ENCODE measurements around the gene FBXO3. TPM values are rescaled to one million over a fixed set of nuclear protein-coding genes. Genes with fewer than 3 reads are reported as not detected.
"Not testable (repeated sequence)": the region's sequence is repeated elsewhere in the genome, so short reads cannot be mapped to it uniquely, and the experiment has no call there.

FBXO3 gene, protein sequence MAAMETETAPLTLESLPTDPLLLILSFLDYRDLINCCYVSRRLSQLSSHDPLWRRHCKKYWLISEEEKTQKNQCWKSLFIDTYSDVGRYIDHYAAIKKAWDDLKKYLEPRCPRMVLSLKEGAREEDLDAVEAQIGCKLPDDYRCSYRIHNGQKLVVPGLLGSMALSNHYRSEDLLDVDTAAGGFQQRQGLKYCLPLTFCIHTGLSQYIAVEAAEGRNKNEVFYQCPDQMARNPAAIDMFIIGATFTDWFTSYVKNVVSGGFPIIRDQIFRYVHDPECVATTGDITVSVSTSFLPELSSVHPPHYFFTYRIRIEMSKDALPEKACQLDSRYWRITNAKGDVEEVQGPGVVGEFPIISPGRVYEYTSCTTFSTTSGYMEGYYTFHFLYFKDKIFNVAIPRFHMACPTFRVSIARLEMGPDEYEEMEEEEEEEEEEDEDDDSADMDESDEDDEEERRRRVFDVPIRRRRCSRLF
- 27.4 and 29.6 TPM in 2 replicates for total RNA-seq (2022)
- Bru-seq, nascent RNA: percentile 78 among the genes with signal in this experiment
- percentile 78 among the genes with signal in this experiment for BruChase-seq, experiment 1, labeled RNA remaining after a 2-hour chase
- BruChase-seq, experiment 2, labeled RNA remaining after a 6-hour chase: percentile 85 among the genes with signal in this experiment
- long read RNA-seq, transcript FBXO3-202 (10 exons, 1,672 nt): minor isoform, 13 of 100 reads
- long read RNA-seq, transcript FBXO3-201 (11 exons, 2,397 nt): major isoform, 68 of 100 reads
- long read RNA-seq, partial matches to known transcripts: 4 of 100 reads
- long read RNA-seq, other reads (novel, unspliced or antisense): 15 of 100 reads

DNA sequence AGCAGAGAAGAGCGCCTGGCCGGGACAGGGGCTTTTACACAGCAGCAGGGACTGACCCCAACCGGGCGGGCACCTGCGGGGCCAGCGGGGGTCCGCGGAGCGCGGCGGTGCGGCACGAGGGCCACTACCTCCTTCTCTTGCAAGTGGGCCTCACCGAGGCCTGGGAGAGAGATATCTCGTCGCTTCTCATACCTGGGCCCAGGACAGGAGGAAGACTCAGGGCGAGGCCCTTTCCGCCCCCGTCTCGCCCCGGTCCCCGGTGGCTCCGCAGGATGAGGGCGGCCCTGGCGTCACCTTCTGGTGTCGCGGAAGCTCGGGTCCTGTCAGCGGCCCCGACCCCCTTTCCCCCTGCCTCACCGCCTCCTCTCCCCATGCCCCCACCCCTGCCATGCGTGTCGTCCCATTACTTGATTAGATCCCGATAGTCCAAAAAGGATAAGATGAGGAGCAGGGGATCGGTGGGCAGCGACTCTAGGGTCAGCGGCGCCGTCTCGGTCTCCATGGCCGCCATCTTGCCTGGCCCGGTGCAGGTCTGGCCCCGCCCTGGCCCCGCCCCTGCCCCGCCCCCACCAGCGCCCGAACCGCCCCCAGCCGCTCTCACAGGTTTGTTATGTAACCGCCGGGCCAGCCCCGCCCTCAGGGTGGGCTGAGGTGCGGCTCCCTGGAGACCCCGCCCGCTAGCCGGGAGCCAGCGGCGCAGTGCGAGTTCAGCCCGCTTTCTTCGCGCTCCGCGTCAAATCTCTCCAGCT, at the start of gene FBXO3:
FBXO3 (minus strand) TSS at position 534 of the 749 bp plus-strand sequence; CDS start at position 511, 23 bp downstream.
- Mint-ChIP-seq H3K4me1 (ENCODE audit: low read depth, unreplicated experiment) (peaks cover 24% of the 10 kb centered on the region), H3K36me3 (ENCODE audit: insufficient read depth, unreplicated experiment) (no peaks in the 10 kb centered on the region), H3K27ac (ENCODE audit: unreplicated experiment) (peak within 1 kb of the TSS; percentile 82), H3K4me3 (ENCODE audit: unreplicated experiment) (peak within 1 kb of the TSS; percentile 85), H3K27me3 (ENCODE audit: insufficient read depth, unreplicated experiment) (peaks cover 10% of the 10 kb centered on the region), H3K9me3 (ENCODE audit: unreplicated experiment) (no peaks in the 10 kb centered on the region)
- intact Hi-C loops (cut with micrococcal nuclease; ENCODE audit: unreplicated experiment): loop anchor here (2.0 kb wide), 1 partner anchor 55 kb away; no protein-coding TSS in a partner anchor
- ChIA-PET POLR2A (no interaction called here), CTCF (no interaction called here)
- DNase-seq: peak; percentile 89 to 92
- Histone ChIP-seq H3K36me3 (ENCODE audit: control insufficient read depth, insufficient read depth, low read length) (no peaks in the 10 kb centered on the region), H3K9me3 (no peaks in the 10 kb centered on the region), H3K4me3 (ENCODE audit: low read depth, low read length) (peak within 1 kb of the TSS; percentile 66), H3K27me3 (replicated peaks; ENCODE audit: control insufficient read depth, insufficient read depth, low read length) (no peaks in the 10 kb centered on the region), H3K4me1 (peaks cover 11% of the 10 kb centered on the region)
- BruUV-seq (replicated peaks): no TSS peak
- TF ChIP-seq, protein P1, sequence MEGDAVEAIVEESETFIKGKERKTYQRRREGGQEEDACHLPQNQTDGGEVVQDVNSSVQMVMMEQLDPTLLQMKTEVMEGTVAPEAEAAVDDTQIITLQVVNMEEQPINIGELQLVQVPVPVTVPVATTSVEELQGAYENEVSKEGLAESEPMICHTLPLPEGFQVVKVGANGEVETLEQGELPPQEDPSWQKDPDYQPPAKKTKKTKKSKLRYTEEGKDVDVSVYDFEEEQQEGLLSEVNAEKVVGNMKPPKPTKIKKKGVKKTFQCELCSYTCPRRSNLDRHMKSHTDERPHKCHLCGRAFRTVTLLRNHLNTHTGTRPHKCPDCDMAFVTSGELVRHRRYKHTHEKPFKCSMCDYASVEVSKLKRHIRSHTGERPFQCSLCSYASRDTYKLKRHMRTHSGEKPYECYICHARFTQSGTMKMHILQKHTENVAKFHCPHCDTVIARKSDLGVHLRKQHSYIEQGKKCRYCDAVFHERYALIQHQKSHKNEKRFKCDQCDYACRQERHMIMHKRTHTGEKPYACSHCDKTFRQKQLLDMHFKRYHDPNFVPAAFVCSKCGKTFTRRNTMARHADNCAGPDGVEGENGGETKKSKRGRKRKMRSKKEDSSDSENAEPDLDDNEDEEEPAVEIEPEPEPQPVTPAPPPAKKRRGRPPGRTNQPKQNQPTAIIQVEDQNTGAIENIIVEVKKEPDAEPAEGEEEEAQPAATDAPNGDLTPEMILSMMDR (IDR thresholded peaks at IDR 0.05; ENCODE audit: insufficient read depth in 1 of 2, low read depth in 1 of 2, low read length in 1 of 2, severe bottlenecking in 1 of 2, unreplicated experiment in 1 of 2): no peak

DNA sequence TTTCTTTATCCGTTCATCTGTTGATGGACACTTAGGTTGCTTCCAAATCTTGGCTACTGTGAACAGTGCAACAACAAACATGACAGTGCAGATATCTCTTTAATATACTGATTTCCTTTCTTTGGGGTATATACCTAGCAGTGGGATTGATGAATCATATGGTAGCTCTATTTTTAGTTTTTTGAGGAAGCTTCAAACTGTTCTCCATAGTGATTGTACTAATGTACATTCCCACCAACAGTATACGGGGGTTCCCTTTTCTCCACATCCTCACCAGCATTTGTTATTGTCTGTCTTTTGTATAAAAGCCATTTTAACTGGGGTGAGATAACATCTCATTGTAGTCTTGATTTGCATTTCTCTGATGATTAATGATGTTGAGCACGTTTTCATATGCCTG, 48.7 kb upstream of the FBXO3 start:
- POLR2A ChIA-PET; H3K9me3 Mint-ChIP-seq (ENCODE audit: unreplicated experiment); BruUV-seq (replicated peaks); H3K4me1 Mint-ChIP-seq (ENCODE audit: low read depth, unreplicated experiment); H3K36me3 ChIP-seq (ENCODE audit: control insufficient read depth, insufficient read depth, low read length); CTCF ChIA-PET; H3K27me3 ChIP-seq (replicated peaks; ENCODE audit: control insufficient read depth, insufficient read depth, low read length); H3K4me1 ChIP-seq; H3K27ac Mint-ChIP-seq (ENCODE audit: unreplicated experiment); H3K4me3 ChIP-seq (ENCODE audit: low read depth, low read length); H3K4me3 Mint-ChIP-seq (ENCODE audit: unreplicated experiment); H3K9me3 ChIP-seq; intact Hi-C loops (cut with micrococcal nuclease; ENCODE audit: unreplicated experiment); H3K36me3 Mint-ChIP-seq (ENCODE audit: insufficient read depth, unreplicated experiment); DNase-seq: not testable (repeated sequence)
- peaks cover 18% of the 10 kb centered on the region for H3K27me3 Mint-ChIP-seq (ENCODE audit: insufficient read depth, unreplicated experiment)

DNA sequence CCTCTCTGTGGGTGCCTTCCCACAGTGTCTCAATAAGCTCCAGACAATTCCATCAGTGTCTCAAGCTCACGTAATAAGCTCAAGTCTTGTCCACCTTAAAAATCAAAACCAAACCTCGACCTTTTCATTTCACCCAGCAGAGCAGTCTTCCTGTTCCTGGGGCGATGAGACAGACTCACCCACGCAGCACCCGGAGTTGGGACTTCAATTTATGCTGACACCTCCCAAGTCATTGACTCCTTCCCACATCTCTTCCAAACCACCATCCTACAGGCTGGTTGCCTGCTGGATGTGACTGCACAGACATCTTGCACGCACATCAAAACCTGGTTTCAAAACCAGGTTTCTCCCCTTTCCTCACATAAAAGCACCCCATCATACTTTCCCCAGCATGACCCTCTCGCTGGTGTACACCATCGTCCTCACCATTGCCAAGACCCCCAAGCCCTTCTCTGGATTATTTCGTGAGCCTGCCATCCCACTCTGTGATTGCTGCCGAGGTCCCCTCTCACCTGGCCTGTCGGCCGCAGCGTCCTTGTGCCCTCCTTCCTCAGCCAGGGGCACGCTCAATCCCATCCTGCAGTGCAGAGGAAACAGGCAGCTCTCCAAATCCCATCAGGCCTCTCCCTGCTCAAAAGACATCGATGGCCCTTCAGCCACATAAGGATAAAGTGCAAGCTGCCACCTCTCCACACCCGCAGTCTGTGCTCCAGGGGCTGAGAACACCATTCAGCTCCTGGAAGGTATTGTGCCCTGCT, 45.1 kb upstream of the FBXO3 start:
- H3K4me1 Mint-ChIP-seq (ENCODE audit: low read depth, unreplicated experiment): no peaks in the 10 kb centered on the region

More for the DNA sequence above, 45.1 kb upstream of the FBXO3 start:
- DNase-seq: no peak
- Mint-ChIP-seq H3K36me3 (ENCODE audit: insufficient read depth, unreplicated experiment) (no peaks in the 10 kb centered on the region), H3K27ac (ENCODE audit: unreplicated experiment) (no peak overlapping the region), H3K4me3 (ENCODE audit: unreplicated experiment) (no peak overlapping the region), H3K27me3 (ENCODE audit: insufficient read depth, unreplicated experiment) (peaks cover 21% of the 10 kb centered on the region), H3K9me3 (ENCODE audit: unreplicated experiment) (no peaks in the 10 kb centered on the region)
- peaks cover 5% of the 10 kb centered on the region; the same call in 1 of the 2 replicates for H3K27me3 ChIP-seq (replicated peaks; ENCODE audit: control insufficient read depth, insufficient read depth, low read length)
- no peaks in the 10 kb centered on the region for H3K9me3 ChIP-seq
- intact Hi-C loops (cut with micrococcal nuclease; ENCODE audit: unreplicated experiment): no loop called here
- no peaks in the 10 kb centered on the region for H3K4me1 ChIP-seq
- ChIA-PET CTCF (interaction anchor here (0.7 to 1.2 kb wide), 2 partner anchors 11 to 115 kb away, joined by 3 read pairs; no protein-coding TSS in a partner anchor), POLR2A (no interaction called here)
- TF ChIP-seq, protein P1 (IDR thresholded peaks at IDR 0.05; ENCODE audit: insufficient read depth in 1 of 2, low read depth in 1 of 2, low read length in 1 of 2, severe bottlenecking in 1 of 2, unreplicated experiment in 1 of 2): no peak
- BruUV-seq (replicated peaks): no TSS peak
- H3K4me3 ChIP-seq (ENCODE audit: low read depth, low read length): no peak overlapping the region
- no peaks in the 10 kb centered on the region for H3K36me3 ChIP-seq (ENCODE audit: control insufficient read depth, insufficient read depth, low read length)
